ACHN (cell line): Measurements from ENCODE around the gene COL23A1.
"Not testable (repeated sequence)": the region's sequence is repeated elsewhere in the genome, so short reads cannot be mapped to it uniquely, and the experiment has no call there.

Source experiments
- DNase-seq: peaks from one replicate; pipeline ENCODE4 v3.0.0-alpha.2; 2015
- in situ Hi-C: cut with HindIII; loops from 2 replicates; pipeline ENCODE4 v1.10.0; 2017; ENCODE audit warnings: low sequenced_read_pairs, low pct_ligation_motif_present, low pct_unique_long_range_greater_than_20kb

COL23A1 gene

GRCh38 chr5:178234750-178235587 lies 355.2 kb downstream of the COL23A1 start:
- in situ Hi-C loops, result no loop called here
- DNase-seq, result peak; percentile 67

- DNase-seq, result no peak
- in situ Hi-C loops, result no loop called here
These were observed 356.0 kb downstream of the COL23A1 start for GRCh38 chr5:178234121-178234749.

- in situ Hi-C loops, result no loop called here
- no peak for DNase-seq
These were observed 357.2 kb downstream of the COL23A1 start for GRCh38 chr5:178232920-178233429.

- in situ Hi-C loops, result no loop called here
- DNase-seq, result peak; percentile 63
These were observed 357.9 kb downstream of the COL23A1 start, which contains the start of gene PHYKPL for GRCh38 chr5:178232124-178232919. Gene PHYKPL (minus strand): TSS chr5:178232802. CDS start chr5:178232550, 252 bp downstream.

GRCh38 chr5:178231539-178232123 lies 358.6 kb downstream of the COL23A1 start:
- in situ Hi-C loops, result no loop called here
- DNase-seq, result no peak

GRCh38 chr5:178230879-178231538 lies 359.2 kb downstream of the COL23A1 start:
- in situ Hi-C loops, result no loop called here
- DNase-seq, result no peak

- DNase-seq, result no peak
- in situ Hi-C loops, result no loop called here
These were observed 360.3 kb downstream of the COL23A1 start for GRCh38 chr5:178229861-178230260.

- DNase-seq, in situ Hi-C loops: not testable (repeated sequence)
These were observed 361.1 kb downstream of the COL23A1 start for GRCh38 chr5:178229111-178229510.

- no peak for DNase-seq
- in situ Hi-C loops, result no loop called here
These were observed 361.6 kb downstream of the COL23A1 start for GRCh38 chr5:178228609-178229008.

GRCh38 chr5:178227929-178228328 lies 362.3 kb downstream of the COL23A1 start:
- in situ Hi-C loops, result no loop called here

GRCh38 chr5:178227138-178227659 lies 363.0 kb downstream of the COL23A1 start:
- DNase-seq, result no peak
- in situ Hi-C loops, result no loop called here

More at GRCh38 chr5:178227929-178228328, 362.3 kb downstream of the COL23A1 start:
- DNase-seq, result no peak

GRCh38 chr5:178225174-178225573 lies 365.0 kb downstream of the COL23A1 start:
- in situ Hi-C loops, result no loop called here
- DNase-seq, result no peak

- in situ Hi-C loops, result no loop called here
- no peak for DNase-seq
These were observed 365.8 kb downstream of the COL23A1 start for GRCh38 chr5:178224403-178224802.

- no peak for DNase-seq
- in situ Hi-C loops, result no loop called here
These were observed 366.3 kb downstream of the COL23A1 start for GRCh38 chr5:178223828-178224335.

GRCh38 chr5:178223196-178223773 lies 366.9 kb downstream of the COL23A1 start:
- DNase-seq, result no peak

GRCh38 chr5:178222292-178222691 lies 367.9 kb downstream of the COL23A1 start:
- in situ Hi-C loops, result no loop called here
- no peak for DNase-seq

More at GRCh38 chr5:178223196-178223773, 366.9 kb downstream of the COL23A1 start:
- in situ Hi-C loops, result no loop called here

GRCh38 chr5:178221853-178222252 lies 368.3 kb downstream of the COL23A1 start:
- DNase-seq, result no peak
- in situ Hi-C loops, result no loop called here
